GM13976 (cell line): ENCODE results near the gene ABCA9.

Source experiments
- DNase-seq: peaks from one replicate; pipeline ENCODE4 v3.0.0; 2012; ENCODE audit warnings: low spot score
- in situ Hi-C: fragments of 300-500 bp; cut with MboI; formaldehyde crosslinking; loops from one replicate; pipeline ENCODE4 v1.12.0; 2022; ENCODE audit warnings: low sequenced_read_pairs, mixed read lengths, inconsistent platforms; ENCODE audit not compliant: unreplicated experiment
- TF ChIP-seq, protein P1 (sequence below): IDR thresholded peaks from 2 replicates; pipeline ENCODE4 v1.5.1; 2012; ENCODE audit warnings: borderline replicate concordance, mild to moderate bottlenecking; ENCODE audit not compliant: insufficient read depth; ENCODE audit errors: extremely low read depth, missing control alignments, control extremely low read depth

Gene ABCA9

DNA sequence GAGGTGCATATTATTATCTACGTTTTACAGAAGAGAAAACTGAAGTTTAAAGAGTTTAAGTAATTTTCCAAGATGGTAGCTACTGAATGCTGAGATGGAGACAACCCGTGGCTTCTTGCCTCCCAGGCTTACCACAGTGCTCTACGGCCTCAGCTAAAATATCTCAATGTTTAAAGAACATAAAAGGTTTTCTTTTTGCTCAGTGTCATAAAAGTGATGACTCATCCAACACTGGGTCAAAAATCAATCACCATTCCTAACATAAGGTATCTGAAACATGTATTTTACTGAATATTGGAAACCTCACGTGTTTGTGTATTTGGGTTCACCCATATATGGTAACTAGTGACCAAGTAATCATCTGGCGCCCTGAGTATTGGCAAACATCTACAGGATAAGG lies 18.4 kb downstream of the ABCA9 start:
- in situ Hi-C loops = no loop called here
- TF ChIP-seq, protein P1, sequence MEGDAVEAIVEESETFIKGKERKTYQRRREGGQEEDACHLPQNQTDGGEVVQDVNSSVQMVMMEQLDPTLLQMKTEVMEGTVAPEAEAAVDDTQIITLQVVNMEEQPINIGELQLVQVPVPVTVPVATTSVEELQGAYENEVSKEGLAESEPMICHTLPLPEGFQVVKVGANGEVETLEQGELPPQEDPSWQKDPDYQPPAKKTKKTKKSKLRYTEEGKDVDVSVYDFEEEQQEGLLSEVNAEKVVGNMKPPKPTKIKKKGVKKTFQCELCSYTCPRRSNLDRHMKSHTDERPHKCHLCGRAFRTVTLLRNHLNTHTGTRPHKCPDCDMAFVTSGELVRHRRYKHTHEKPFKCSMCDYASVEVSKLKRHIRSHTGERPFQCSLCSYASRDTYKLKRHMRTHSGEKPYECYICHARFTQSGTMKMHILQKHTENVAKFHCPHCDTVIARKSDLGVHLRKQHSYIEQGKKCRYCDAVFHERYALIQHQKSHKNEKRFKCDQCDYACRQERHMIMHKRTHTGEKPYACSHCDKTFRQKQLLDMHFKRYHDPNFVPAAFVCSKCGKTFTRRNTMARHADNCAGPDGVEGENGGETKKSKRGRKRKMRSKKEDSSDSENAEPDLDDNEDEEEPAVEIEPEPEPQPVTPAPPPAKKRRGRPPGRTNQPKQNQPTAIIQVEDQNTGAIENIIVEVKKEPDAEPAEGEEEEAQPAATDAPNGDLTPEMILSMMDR = no peak
- DNase-seq = no peak

DNA sequence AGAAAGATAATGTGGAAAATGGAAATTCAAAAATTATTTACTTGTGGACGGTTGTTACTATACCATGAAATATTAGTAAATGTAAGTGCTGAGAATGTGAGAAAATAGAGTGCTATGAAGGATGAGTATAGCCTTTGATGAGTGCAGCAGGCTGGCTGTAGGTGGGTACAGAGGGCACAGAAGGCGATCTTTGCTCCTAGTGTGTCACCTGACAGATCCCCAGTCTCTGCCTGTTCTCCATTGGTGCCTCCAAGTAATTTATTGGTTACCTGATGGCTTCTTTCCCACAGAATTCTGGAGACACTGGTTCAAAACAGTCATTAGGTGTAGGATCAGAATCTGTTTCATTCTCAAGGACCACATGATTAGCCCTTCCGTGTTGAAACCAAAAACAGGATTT lies 28.9 kb downstream of the ABCA9 start:
- DNase-seq = no peak
- TF ChIP-seq, protein P1 = no peak
- in situ Hi-C loops = no loop called here

DNA sequence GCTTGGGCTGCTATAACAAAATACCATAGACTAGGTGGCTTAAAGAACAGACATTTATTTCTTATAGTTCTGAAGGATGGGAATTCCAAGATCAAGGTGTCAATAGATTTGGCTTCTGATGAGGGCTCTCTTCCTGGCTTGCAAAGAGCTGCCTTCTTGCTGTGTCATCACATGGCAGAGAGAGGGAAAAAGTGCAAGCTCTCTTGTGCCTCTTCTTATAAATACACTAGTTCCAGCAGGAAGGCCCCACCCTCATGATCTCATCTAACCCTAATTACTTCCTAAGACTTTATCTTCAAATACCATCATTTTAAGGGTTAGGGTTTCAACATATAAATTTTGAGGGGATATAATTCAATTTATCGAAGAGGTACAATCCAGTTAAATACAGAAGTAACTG lies 30.6 kb downstream of the ABCA9 start:
- no peak for DNase-seq
- in situ Hi-C loops = no loop called here
- TF ChIP-seq, protein P1 = no peak

DNA sequence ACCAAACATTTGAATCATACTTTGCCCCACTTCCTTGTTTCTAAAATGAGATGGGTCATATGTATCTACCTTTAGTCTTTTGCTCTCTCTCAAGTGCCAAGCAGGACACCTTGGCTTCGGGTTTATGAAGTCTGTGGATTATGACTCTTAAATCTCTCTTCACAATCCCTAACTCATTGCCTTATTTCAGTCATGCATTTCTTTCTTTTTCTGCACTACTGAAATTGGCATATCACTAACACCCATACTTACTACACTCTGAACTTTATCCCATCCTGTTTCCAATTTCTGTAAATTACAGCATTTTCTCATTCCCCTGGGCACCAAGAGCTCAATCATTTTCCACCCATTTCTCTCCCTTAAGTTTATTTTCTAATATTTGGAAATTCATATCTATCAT lies 42.0 kb downstream of the ABCA9 start:
- in situ Hi-C loops = no loop called here
- DNase-seq = no peak
- TF ChIP-seq, protein P1 = no peak

DNA sequence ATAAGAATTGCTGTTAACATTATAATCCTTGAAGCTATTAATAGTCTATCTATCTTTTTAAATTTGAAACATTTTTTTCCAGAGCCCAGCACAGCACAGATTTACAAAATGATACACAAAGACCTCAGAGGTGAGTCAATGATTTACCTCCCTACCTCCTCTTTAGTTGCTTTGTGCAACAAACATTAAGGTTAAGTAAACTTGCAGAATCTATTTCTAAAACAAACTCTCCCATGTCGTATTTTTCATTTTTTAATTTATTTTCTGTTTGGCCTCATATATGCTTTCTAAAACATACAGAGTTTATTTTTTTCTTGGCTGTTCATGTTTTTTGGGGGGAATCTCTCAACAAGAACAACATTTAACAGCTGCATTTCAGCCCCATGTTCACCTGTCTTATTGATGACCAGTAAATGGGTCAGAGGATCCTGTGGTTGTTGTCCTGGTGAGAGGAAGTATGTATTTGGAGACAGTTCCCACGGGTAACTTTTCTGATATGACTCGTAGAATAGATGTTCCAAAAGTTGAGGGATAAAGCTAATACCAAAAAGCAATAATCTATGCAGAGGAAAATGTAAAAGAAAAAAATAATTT lies 42.6 kb downstream of the ABCA9 start:
- TF ChIP-seq, protein P1 = no peak
- in situ Hi-C loops = no loop called here
- no peak for DNase-seq

DNA sequence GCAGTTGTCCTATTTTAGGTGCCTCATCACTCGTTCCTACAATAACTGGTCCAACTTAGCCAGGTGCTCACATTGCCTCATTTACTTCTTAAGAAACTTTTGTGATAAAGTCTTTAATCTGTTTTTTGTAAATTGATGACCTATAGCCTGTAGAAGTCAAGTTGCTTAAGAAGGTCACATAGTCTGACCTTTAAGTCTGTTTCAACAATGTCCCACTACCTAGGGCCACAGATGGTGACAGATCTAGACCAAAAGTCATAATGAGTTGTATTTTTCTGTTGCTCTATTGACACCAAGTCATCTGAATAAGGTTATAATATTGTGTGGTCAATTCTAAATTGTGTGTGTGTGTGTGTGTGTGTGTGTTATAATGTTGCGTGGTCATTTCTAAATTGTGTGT lies 45.1 kb downstream of the ABCA9 start:
- TF ChIP-seq, protein P1 = no peak
- DNase-seq = no peak
- in situ Hi-C loops = no loop called here
